ENCODE results near the gene RFX1.
A peak's percentile ranks its signal among the peaks of the same experiment; 100 is the strongest.

The RFX1 gene

DNA sequence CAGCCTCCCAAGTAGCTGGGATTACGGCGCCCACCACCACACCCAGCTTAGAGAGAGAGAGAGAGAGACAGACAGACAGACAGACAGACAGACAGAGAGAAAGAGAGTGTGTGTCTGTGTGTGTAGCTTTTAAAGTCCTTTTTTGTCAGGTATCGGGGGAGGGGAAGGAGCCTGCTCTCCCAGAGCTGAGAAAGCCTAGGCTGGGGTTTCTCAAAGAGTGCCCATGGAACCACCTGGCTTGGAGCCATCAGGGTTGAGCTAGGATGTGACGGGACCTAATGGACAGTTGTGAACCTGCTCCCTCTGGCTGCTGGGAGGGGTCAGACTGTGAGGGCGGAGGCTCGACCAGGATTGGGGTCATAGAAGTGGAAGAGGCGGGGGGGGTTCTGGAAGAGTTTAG lies 16.6 kb downstream of the RFX1 start:
- TF ChIP-seq EZH2 (optimal IDR thresholded peaks at IDR 0.05; ENCODE audit: low read depth, low read length): no peak
- no peak for TF ChIP-seq EZH2phosphoT487 (IDR thresholded peaks at IDR 0.05; ENCODE audit: low read length)
- TF ChIP-seq, protein P1, sequence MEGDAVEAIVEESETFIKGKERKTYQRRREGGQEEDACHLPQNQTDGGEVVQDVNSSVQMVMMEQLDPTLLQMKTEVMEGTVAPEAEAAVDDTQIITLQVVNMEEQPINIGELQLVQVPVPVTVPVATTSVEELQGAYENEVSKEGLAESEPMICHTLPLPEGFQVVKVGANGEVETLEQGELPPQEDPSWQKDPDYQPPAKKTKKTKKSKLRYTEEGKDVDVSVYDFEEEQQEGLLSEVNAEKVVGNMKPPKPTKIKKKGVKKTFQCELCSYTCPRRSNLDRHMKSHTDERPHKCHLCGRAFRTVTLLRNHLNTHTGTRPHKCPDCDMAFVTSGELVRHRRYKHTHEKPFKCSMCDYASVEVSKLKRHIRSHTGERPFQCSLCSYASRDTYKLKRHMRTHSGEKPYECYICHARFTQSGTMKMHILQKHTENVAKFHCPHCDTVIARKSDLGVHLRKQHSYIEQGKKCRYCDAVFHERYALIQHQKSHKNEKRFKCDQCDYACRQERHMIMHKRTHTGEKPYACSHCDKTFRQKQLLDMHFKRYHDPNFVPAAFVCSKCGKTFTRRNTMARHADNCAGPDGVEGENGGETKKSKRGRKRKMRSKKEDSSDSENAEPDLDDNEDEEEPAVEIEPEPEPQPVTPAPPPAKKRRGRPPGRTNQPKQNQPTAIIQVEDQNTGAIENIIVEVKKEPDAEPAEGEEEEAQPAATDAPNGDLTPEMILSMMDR (IDR thresholded peaks at IDR 0.05; ENCODE audit: low read length): no peak
- Histone ChIP-seq H3K9me2 (replicated peaks; ENCODE audit: insufficient read depth, low read length) (no peaks in the 10 kb centered on the region), H3F3A (ENCODE audit: insufficient read depth, low read length) (peaks cover 18% of the 10 kb centered on the region), H3K36me3 (replicated peaks; ENCODE audit: insufficient read depth, low read length) (no peaks in the 10 kb centered on the region), H3K4me2 (ENCODE audit: low read depth, low read length) (no peak overlapping the region), H3K27me3 (replicated peaks; ENCODE audit: insufficient read depth, low read length) (no peaks in the 10 kb centered on the region), H3K9me3 (replicated peaks; ENCODE audit: insufficient read depth, low read length) (no peaks in the 10 kb centered on the region), H3K4me3 (ENCODE audit: low read length) (no peak overlapping the region), H2AFZ (ENCODE audit: low read length) (no peak overlapping the region), H3K27ac (ENCODE audit: low read length) (no peak overlapping the region), H4K20me1 (ENCODE audit: insufficient read depth, low read length) (no peaks in the 10 kb centered on the region), H3K4me1 (ENCODE audit: low read length) (peaks cover 22% of the 10 kb centered on the region), H3K79me2 (ENCODE audit: low read length) (no peaks in the 10 kb centered on the region), H3K9ac (ENCODE audit: low read length) (no peak overlapping the region)
- no peak for DNase-seq

DNA sequence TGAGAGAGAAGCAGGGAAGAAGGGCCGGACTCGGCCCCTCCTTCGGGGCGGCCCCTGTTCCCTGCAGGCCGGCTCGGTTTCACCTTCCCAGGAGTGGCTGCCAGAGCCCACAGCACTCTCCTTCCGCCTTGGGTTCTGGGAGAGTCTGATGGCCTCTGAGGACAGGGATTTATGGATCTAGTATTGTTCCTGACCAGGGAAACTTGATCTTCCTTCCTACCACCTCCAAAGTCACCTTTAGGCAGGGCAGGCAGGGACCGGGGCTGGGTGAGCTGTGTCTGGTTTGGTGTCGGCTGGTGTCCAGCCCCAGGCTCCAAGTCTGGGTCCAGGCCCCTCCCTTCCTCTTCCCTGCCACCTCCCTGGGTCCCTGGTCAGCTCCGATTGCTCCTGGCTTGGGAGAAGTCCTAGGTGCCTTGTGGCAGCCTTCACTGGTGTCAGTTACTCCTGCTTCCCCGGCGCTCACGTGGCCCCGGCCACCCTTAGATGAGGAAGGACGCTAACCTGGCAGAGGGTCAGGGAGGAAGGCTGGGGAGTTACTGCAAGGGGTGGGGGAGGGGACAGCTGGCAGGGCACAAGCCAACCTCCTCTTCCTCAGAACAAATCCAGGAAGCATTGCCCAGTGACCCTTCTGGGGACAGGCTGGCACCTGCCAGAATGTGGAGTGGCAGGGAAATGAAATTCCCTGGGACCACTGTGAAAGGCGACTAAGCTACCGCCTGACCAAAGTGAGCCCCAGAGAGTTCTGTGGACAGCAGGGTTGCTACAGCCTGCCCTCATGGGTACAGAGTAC lies 18.8 kb downstream of the RFX1 start:
- no peaks in the 10 kb centered on the region for H4K20me1 ChIP-seq (ENCODE audit: insufficient read depth, low read length)
- peak overlapping the region; percentile 81 for H3K9ac ChIP-seq (ENCODE audit: low read length)
- H3K4me2 ChIP-seq (ENCODE audit: low read depth, low read length): peak overlapping the region; percentile 95
- H3K4me3 ChIP-seq (ENCODE audit: low read length): peak overlapping the region; percentile 55
- H3K9me3 ChIP-seq (replicated peaks; ENCODE audit: insufficient read depth, low read length): no peaks in the 10 kb centered on the region
- peaks cover 18% of the 10 kb centered on the region for H3F3A ChIP-seq (ENCODE audit: insufficient read depth, low read length)
- H3K9me2 ChIP-seq (replicated peaks; ENCODE audit: insufficient read depth, low read length): no peaks in the 10 kb centered on the region
- no peaks in the 10 kb centered on the region for H3K79me2 ChIP-seq (ENCODE audit: low read length)
- no peak for DNase-seq
- H3K4me1 ChIP-seq (ENCODE audit: low read length): peaks cover 22% of the 10 kb centered on the region
- H3K27me3 ChIP-seq (replicated peaks; ENCODE audit: insufficient read depth, low read length): no peaks in the 10 kb centered on the region
- TF ChIP-seq, protein P1 (IDR thresholded peaks at IDR 0.05; ENCODE audit: low read length): no peak
- H2AFZ ChIP-seq (ENCODE audit: low read length): peak overlapping the region; percentile 89
- no peaks in the 10 kb centered on the region for H3K36me3 ChIP-seq (replicated peaks; ENCODE audit: insufficient read depth, low read length)
- peak overlapping the region; percentile 90 for H3K27ac ChIP-seq (ENCODE audit: low read length)

DNA sequence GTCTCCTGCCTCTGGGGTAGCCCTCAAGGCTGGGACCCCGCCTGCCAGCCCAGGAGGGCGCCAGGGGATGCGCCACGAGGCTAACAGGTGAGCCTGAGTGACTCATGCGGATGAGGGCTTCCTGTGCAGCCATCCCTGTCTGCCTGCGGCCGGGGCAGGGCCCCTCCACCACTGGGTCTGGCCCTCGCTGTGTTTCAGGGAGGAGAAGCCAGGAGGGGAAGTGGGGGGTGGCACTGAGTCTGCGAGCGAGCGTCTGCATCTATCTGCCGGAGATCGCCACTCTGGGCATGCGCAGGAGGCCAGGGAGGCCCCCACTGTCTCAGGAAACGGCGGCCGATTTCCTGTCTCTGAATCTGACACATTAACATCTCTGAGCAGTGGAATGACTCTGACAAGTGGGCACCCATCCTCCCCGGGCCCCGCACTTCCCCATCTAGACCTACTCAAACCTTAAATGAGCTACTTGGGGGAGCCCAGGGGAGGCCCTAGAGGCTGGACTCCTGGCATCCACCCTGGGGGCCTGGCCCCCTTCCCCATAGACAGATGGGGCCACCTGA lies 19.7 kb downstream of the RFX1 start:
- DNase-seq: peak; percentile 95
- H3F3A ChIP-seq (ENCODE audit: insufficient read depth, low read length): peaks cover 18% of the 10 kb centered on the region
- no peaks in the 10 kb centered on the region for H3K9me2 ChIP-seq (replicated peaks; ENCODE audit: insufficient read depth, low read length)
- peak overlapping the region; percentile 89 for H2AFZ ChIP-seq (ENCODE audit: low read length)
- TF ChIP-seq EZH2 (optimal IDR thresholded peaks at IDR 0.05; ENCODE audit: low read depth, low read length) (no peak), EZH2phosphoT487 (IDR thresholded peaks at IDR 0.05; ENCODE audit: low read length) (no peak)
- TF ChIP-seq, protein P1 (IDR thresholded peaks at IDR 0.05; ENCODE audit: low read length): no peak
- no peaks in the 10 kb centered on the region for H3K9me3 ChIP-seq (replicated peaks; ENCODE audit: insufficient read depth, low read length)
- peak overlapping the region; percentile 55 for H3K4me3 ChIP-seq (ENCODE audit: low read length)
- H3K27me3 ChIP-seq (replicated peaks; ENCODE audit: insufficient read depth, low read length): no peaks in the 10 kb centered on the region
- no peaks in the 10 kb centered on the region for H4K20me1 ChIP-seq (ENCODE audit: insufficient read depth, low read length)
- H3K4me1 ChIP-seq (ENCODE audit: low read length): peaks cover 22% of the 10 kb centered on the region
- H3K79me2 ChIP-seq (ENCODE audit: low read length): no peaks in the 10 kb centered on the region
- peak overlapping the region; percentile 95 for H3K4me2 ChIP-seq (ENCODE audit: low read depth, low read length)
- peak overlapping the region; percentile 90 for H3K27ac ChIP-seq (ENCODE audit: low read length)
- H3K9ac ChIP-seq (ENCODE audit: low read length): peak overlapping the region; percentile 81
- no peaks in the 10 kb centered on the region for H3K36me3 ChIP-seq (replicated peaks; ENCODE audit: insufficient read depth, low read length)

Measured in MM.1S (cell line).